Fibroblast of skin of back (primary cell): ENCODE measurements around the gene NOM1.

ENCODE experiments used
- DNase-seq: peaks from one replicate; pipeline ENCODE4 v3.0.0-alpha.2; 2013

Gene NOM1

GRCh38 chr7:156984174-156984891, 34.8 kb downstream of the NOM1 start:
- peak; percentile 7 for DNase-seq

GRCh38 chr7:156985101-156985992, 35.8 kb downstream of the NOM1 start:
- no peak for DNase-seq

GRCh38 chr7:156986378-156986777, 36.9 kb downstream of the NOM1 start:
- DNase-seq: no peak

GRCh38 chr7:156988343-156989185, 39.1 kb downstream of the NOM1 start:
- DNase-seq: no peak

- no peak for DNase-seq
Measured at GRCh38 chr7:156989766-156990535, 40.4 kb downstream of the NOM1 start.

- DNase-seq: no peak
Measured at GRCh38 chr7:156993021-156993924, 43.8 kb downstream of the NOM1 start.

- no peak for DNase-seq
Measured at GRCh38 chr7:156993925-156994235, 44.4 kb downstream of the NOM1 start.

GRCh38 chr7:156994417-156994816, 44.9 kb downstream of the NOM1 start:
- DNase-seq: no peak

- no peak for DNase-seq
Measured at GRCh38 chr7:156998988-156999957, 49.8 kb downstream of the NOM1 start.

GRCh38 chr7:156999958-157000726, 50.6 kb downstream of the NOM1 start:
- DNase-seq: no peak

- no peak for DNase-seq
Measured at GRCh38 chr7:157000741-157001653, 51.5 kb downstream of the NOM1 start.

- no peak for DNase-seq
Measured at GRCh38 chr7:157001920-157002818, 52.7 kb downstream of the NOM1 start.

- no peak for DNase-seq
Measured at GRCh38 chr7:157002819-157003421, 53.4 kb downstream of the NOM1 start.

- no peak for DNase-seq
Measured at GRCh38 chr7:157003445-157003755, 53.9 kb downstream of the NOM1 start.

GRCh38 chr7:157003756-157004520, 54.4 kb downstream of the NOM1 start:
- peak; percentile 14 for DNase-seq
